Measurements from ENCODE around the gene PRKAB2. TPM values are rescaled to one million over a fixed set of nuclear protein-coding genes. Genes with fewer than 3 reads are reported as not detected.
A peak's percentile ranks its signal among the peaks of the same experiment; 100 is the strongest.
"Not testable (repeated sequence)": the region's sequence is repeated elsewhere in the genome, so short reads cannot be mapped to it uniquely, and the experiment has no call there.

Gene PRKAB2
- total and polyA plus RNA-seq, 5 donors from 2014 or later = 2.4 to 10.4 (median 3.3) TPM

GRCh38 chr1:147169840-147170674 lies 2.2 kb downstream of the PRKAB2 start:
- H3K36me3 ChIP-seq (ENCODE audit: control insufficient read depth, insufficient read depth, low read length) = peaks cover 23% of the 10 kb centered on the region
- Mint-ChIP-seq H3K27ac (peak overlapping the region in 1 of 3 donors; percentile 91), H3K4me3 (peak overlapping the region; percentile 92 to 100 (median 96))

DNA sequence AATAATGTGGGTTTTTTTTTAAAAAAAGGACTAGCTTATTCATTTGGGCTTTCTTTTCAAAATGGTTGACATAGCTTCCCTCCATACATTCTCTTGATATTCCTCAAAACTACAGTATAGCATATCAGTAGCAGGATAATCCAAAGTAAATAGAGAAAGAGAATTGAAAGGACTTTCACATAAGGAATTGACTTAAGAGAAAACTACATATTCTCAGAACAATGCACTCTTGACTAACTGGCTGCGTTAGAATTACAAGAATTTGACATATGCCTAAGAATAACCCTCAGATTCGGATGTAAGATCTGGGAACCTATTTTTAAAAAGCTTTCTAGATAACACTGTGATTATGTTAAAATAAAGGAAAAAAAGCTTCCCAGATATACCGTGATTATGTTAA lies 3.1 kb downstream of the PRKAB2 start:
- Mint-ChIP-seq H3K27me3 (peaks cover 4% of the 10 kb centered on the region), H3K4me3 (peak overlapping the region in 1 of 4 donors; percentile 100), H3K27ac (no peak overlapping the region), H3K4me1 (peaks cover 27 to 41% (median 34%) of the 10 kb centered on the region in 4 donors), H3K9me3 (no peaks in the 10 kb centered on the region), H3K36me3 (peaks cover 20% of the 10 kb centered on the region)
- Histone ChIP-seq H3K36me3 (ENCODE audit: control insufficient read depth, insufficient read depth, low read length) (peaks cover 26% of the 10 kb centered on the region), H3K4me1 (ENCODE audit: control insufficient read depth, insufficient read depth, low read length, poor library complexity, severe bottlenecking) (peaks cover 14% of the 10 kb centered on the region), H3K4me3 (ENCODE audit: low read depth, low read length) (no peak overlapping the region), H3K27ac (ENCODE audit: insufficient read depth, low read length, poor library complexity, severe bottlenecking) (no peak overlapping the region), H3K9me3 (ENCODE audit: control insufficient read depth in 2 of 2, low read length in 2 of 2) (no peaks in the 10 kb centered on the region), H3K27me3 (ENCODE audit: control insufficient read depth, insufficient read depth, low read length) (no peaks in the 10 kb centered on the region)
- ATAC-seq (ENCODE audit: low read depth in 2 of 2) = no peak
- no peak for DNase-seq

More at GRCh38 chr1:147169840-147170674, 2.2 kb downstream of the PRKAB2 start:
- Histone ChIP-seq H3K27me3 (ENCODE audit: control insufficient read depth, insufficient read depth, low read length) (no peaks in the 10 kb centered on the region), H3K9me3 (ENCODE audit: control insufficient read depth in 2 of 2, low read length in 2 of 2) (no peaks in the 10 kb centered on the region), H3K4me3 (ENCODE audit: low read depth, low read length) (no peak overlapping the region), H3K27ac (ENCODE audit: insufficient read depth, low read length, poor library complexity, severe bottlenecking) (no peak overlapping the region), H3K4me1 (ENCODE audit: control insufficient read depth, insufficient read depth, low read length, poor library complexity, severe bottlenecking) (peaks cover 14% of the 10 kb centered on the region)
- Mint-ChIP-seq H3K27me3 (peaks cover 4% of the 10 kb centered on the region), H3K9me3 (no peaks in the 10 kb centered on the region), H3K36me3 (peaks cover 20% of the 10 kb centered on the region), H3K4me1 (peaks cover 30 to 44% (median 36%) of the 10 kb centered on the region in 4 donors)
- no peak for DNase-seq
- no peak for ATAC-seq (ENCODE audit: low read depth in 2 of 2)

GRCh38 chr1:147168626-147169058 lies 3.6 kb downstream of the PRKAB2 start:
- Mint-ChIP-seq H3K9me3 (no peaks in the 10 kb centered on the region), H3K36me3 (peaks cover 24% of the 10 kb centered on the region), H3K4me1 (peaks cover 25 to 38% (median 31%) of the 10 kb centered on the region in 4 donors), H3K4me3 (peak overlapping the region in 2 of 4 donors; percentile 53 to 100), H3K27me3 (peaks cover 4% of the 10 kb centered on the region), H3K27ac (no peak overlapping the region)
- Histone ChIP-seq H3K4me1 (ENCODE audit: control insufficient read depth, insufficient read depth, low read length, poor library complexity, severe bottlenecking) (peaks cover 14% of the 10 kb centered on the region), H3K9me3 (ENCODE audit: control insufficient read depth in 2 of 2, low read length in 2 of 2) (no peaks in the 10 kb centered on the region), H3K27ac (ENCODE audit: insufficient read depth, low read length, poor library complexity, severe bottlenecking) (no peak overlapping the region), H3K36me3 (ENCODE audit: control insufficient read depth, insufficient read depth, low read length) (peaks cover 26% of the 10 kb centered on the region), H3K27me3 (ENCODE audit: control insufficient read depth, insufficient read depth, low read length) (no peaks in the 10 kb centered on the region), H3K4me3 (ENCODE audit: low read depth, low read length) (no peak overlapping the region)
- DNase-seq = no peak
- ATAC-seq (ENCODE audit: low read depth in 2 of 2) = no peak

GRCh38 chr1:147167365-147167764 lies 4.9 kb downstream of the PRKAB2 start:
- peaks cover 14% of the 10 kb centered on the region for H3K4me1 ChIP-seq (ENCODE audit: control insufficient read depth, insufficient read depth, low read length, poor library complexity, severe bottlenecking)
- no peaks in the 10 kb centered on the region for H3K9me3 Mint-ChIP-seq
- H3K4me1 Mint-ChIP-seq = peaks cover 21 to 27% (median 24%) of the 10 kb centered on the region in 4 donors
- ATAC-seq (ENCODE audit: low read depth in 2 of 2) (no peak), DNase-seq (no peak)
- no peak overlapping the region for H3K4me3 ChIP-seq (ENCODE audit: low read depth, low read length)
- H3K36me3 Mint-ChIP-seq = peaks cover 29% of the 10 kb centered on the region
- H3K9me3 ChIP-seq (ENCODE audit: control insufficient read depth in 2 of 2, low read length in 2 of 2) = no peaks in the 10 kb centered on the region
- no peaks in the 10 kb centered on the region for H3K27me3 ChIP-seq (ENCODE audit: control insufficient read depth, insufficient read depth, low read length)
- H3K27ac Mint-ChIP-seq = no peak overlapping the region
- H3K27me3 Mint-ChIP-seq = no peaks in the 10 kb centered on the region
- no peak overlapping the region for H3K27ac ChIP-seq (ENCODE audit: insufficient read depth, low read length, poor library complexity, severe bottlenecking)
- H3K36me3 ChIP-seq (ENCODE audit: control insufficient read depth, insufficient read depth, low read length) = peaks cover 36% of the 10 kb centered on the region
- H3K4me3 Mint-ChIP-seq = no peak overlapping the region

- ATAC-seq (ENCODE audit: low read depth in 2 of 2) (no peak), DNase-seq (no peak)
- H3K4me1 Mint-ChIP-seq = peaks cover 0 to 2% (median under 1%) of the 10 kb centered on the region in 4 donors
- no peaks in the 10 kb centered on the region for H3K27me3 Mint-ChIP-seq
- no peaks in the 10 kb centered on the region for H3K9me3 ChIP-seq (ENCODE audit: control insufficient read depth in 2 of 2, low read length in 2 of 2)
- peaks cover 54% of the 10 kb centered on the region for H3K36me3 Mint-ChIP-seq
- H3K36me3 ChIP-seq (ENCODE audit: control insufficient read depth, insufficient read depth, low read length) = peaks cover 79% of the 10 kb centered on the region
- H3K27me3 ChIP-seq (ENCODE audit: control insufficient read depth, insufficient read depth, low read length) = no peaks in the 10 kb centered on the region
- H3K27ac Mint-ChIP-seq = no peak overlapping the region
- H3K4me1 ChIP-seq (ENCODE audit: control insufficient read depth, insufficient read depth, low read length, poor library complexity, severe bottlenecking) = no peaks in the 10 kb centered on the region
- no peak overlapping the region for H3K4me3 Mint-ChIP-seq
- no peak overlapping the region for H3K4me3 ChIP-seq (ENCODE audit: low read depth, low read length)
- H3K9me3 Mint-ChIP-seq = no peaks in the 10 kb centered on the region
- H3K27ac ChIP-seq (ENCODE audit: insufficient read depth, low read length, poor library complexity, severe bottlenecking) = no peak overlapping the region
Measured at GRCh38 chr1:147163019-147163418, 9.3 kb downstream of the PRKAB2 start.

- DNase-seq (no peak), ATAC-seq (ENCODE audit: low read depth in 2 of 2) (no peak)
- Mint-ChIP-seq H3K36me3 (peaks cover 61% of the 10 kb centered on the region), H3K9me3 (no peaks in the 10 kb centered on the region), H3K4me1 (peaks cover 0 to 2% (median under 1%) of the 10 kb centered on the region in 4 donors), H3K4me3 (no peak overlapping the region), H3K27me3 (no peaks in the 10 kb centered on the region), H3K27ac (no peak overlapping the region)
- Histone ChIP-seq H3K9me3 (ENCODE audit: control insufficient read depth in 2 of 2, low read length in 2 of 2) (no peaks in the 10 kb centered on the region), H3K4me1 (ENCODE audit: control insufficient read depth, insufficient read depth, low read length, poor library complexity, severe bottlenecking) (no peaks in the 10 kb centered on the region), H3K27me3 (ENCODE audit: control insufficient read depth, insufficient read depth, low read length) (no peaks in the 10 kb centered on the region), H3K36me3 (ENCODE audit: control insufficient read depth, insufficient read depth, low read length) (peaks cover 82% of the 10 kb centered on the region), H3K4me3 (ENCODE audit: low read depth, low read length) (no peak overlapping the region), H3K27ac (ENCODE audit: insufficient read depth, low read length, poor library complexity, severe bottlenecking) (no peak overlapping the region)
Measured at GRCh38 chr1:147162093-147162492, 10.2 kb downstream of the PRKAB2 start.

DNA sequence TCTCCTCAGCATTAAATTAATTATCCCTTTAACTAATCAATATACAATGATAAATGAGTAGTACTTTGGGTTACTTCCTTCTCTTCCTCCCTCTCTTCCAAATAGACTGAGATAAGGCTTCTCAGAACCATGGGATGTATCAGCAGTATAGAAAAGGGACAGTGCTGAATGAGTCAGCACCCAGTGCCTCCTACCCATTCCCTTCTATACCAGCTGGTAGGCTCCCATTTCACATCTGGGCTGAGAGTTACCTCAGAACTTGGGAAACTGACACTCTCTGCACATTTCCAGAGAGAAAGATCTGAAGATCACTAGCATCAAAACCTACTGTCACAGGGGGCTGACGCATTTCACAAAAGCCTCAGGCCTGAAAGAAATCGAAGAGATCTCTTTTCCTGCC lies 15.2 kb downstream of the PRKAB2 start:
- not testable (repeated sequence) for H3K9me3 Mint-ChIP-seq; H3K4me3 ChIP-seq (ENCODE audit: low read depth, low read length); H3K4me1 Mint-ChIP-seq; DNase-seq; ATAC-seq (ENCODE audit: low read depth in 2 of 2); H3K27ac ChIP-seq (ENCODE audit: insufficient read depth, low read length, poor library complexity, severe bottlenecking); H3K27me3 Mint-ChIP-seq; H3K4me1 ChIP-seq (ENCODE audit: control insufficient read depth, insufficient read depth, low read length, poor library complexity, severe bottlenecking); H3K27ac Mint-ChIP-seq; H3K27me3 ChIP-seq (ENCODE audit: control insufficient read depth, insufficient read depth, low read length); H3K9me3 ChIP-seq (ENCODE audit: control insufficient read depth in 2 of 2, low read length in 2 of 2); H3K4me3 Mint-ChIP-seq
- peaks cover 62% of the 10 kb centered on the region for H3K36me3 ChIP-seq (ENCODE audit: control insufficient read depth, insufficient read depth, low read length)
- peaks cover 53% of the 10 kb centered on the region for H3K36me3 Mint-ChIP-seq

GRCh38 chr1:147156642-147157041 lies 15.6 kb downstream of the PRKAB2 start:
- no peak overlapping the region for H3K4me3 ChIP-seq (ENCODE audit: low read depth, low read length)
- H3K4me1 ChIP-seq (ENCODE audit: control insufficient read depth, insufficient read depth, low read length, poor library complexity, severe bottlenecking) = no peaks in the 10 kb centered on the region
- Mint-ChIP-seq H3K4me1 (peaks cover 0 to 2% (median 0%) of the 10 kb centered on the region in 4 donors), H3K9me3 (no peaks in the 10 kb centered on the region), H3K27ac (no peak overlapping the region), H3K4me3 (no peak overlapping the region), H3K36me3 (peaks cover 51% of the 10 kb centered on the region), H3K27me3 (no peaks in the 10 kb centered on the region)
- H3K36me3 ChIP-seq (ENCODE audit: control insufficient read depth, insufficient read depth, low read length) = peaks cover 57% of the 10 kb centered on the region
- no peaks in the 10 kb centered on the region for H3K9me3 ChIP-seq (ENCODE audit: control insufficient read depth in 2 of 2, low read length in 2 of 2)
- ATAC-seq (ENCODE audit: low read depth in 2 of 2) (no peak), DNase-seq (no peak)
- no peaks in the 10 kb centered on the region for H3K27me3 ChIP-seq (ENCODE audit: control insufficient read depth, insufficient read depth, low read length)
- H3K27ac ChIP-seq (ENCODE audit: insufficient read depth, low read length, poor library complexity, severe bottlenecking) = no peak overlapping the region

All from CD4-positive, CD25-positive, alpha-beta regulatory T cell (primary cell).